SH-SY5Y (cell line): Measurements from ENCODE around the gene AGBL1.

Experiments used
- GATA2 ChIP-seq: IDR thresholded peaks from 2 replicates; pipeline ENCODE4 v1.6.1; 2011; ENCODE audit warnings: mild to moderate bottlenecking, low read depth, low read length
- GATA3 ChIP-seq: IDR thresholded peaks from 2 replicates; pipeline ENCODE4 v1.6.1; 2011; ENCODE audit warnings: low read depth, mild to moderate bottlenecking, low read length, moderate library complexity

DNA sequence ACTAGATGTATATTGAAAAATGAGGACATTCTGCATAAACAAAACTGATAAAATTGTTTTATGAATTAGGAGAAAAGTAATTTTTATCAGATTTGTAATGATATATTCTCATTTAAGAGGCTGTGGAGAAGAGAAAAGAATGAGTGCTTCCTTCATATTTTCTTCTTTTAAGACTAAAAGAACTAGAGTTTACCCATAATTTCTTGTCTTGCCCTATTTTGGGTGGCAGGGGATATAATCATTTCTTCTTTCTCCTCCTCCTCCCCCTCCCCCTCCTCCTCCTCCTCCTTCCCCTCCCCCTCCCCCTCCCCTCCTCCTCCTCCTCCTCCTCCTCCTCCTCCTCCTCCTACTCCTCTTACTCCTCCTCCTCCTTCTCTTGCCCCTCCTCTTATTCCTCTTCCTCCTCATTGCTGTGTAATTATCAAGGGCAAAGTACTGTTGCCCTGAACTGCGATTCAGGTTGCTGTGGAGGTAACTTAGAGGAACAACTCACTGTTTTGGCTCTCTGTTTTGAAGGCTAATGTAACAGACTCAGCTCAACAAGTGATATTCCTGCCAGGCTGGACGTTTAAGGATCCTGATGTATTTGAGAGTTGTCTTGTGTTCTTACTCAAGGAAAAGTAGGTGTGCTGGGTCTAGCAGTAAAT, 555.4 kb downstream of the AGBL1 start:
- no peak for TF ChIP-seq GATA3
- no peak for TF ChIP-seq GATA2
